Gastrocnemius medialis (tissue), 4 donors: ENCODE data around the gene C17orf114.

ENCODE experiments used
- ATAC-seq, 2 donors: fragments of 150-250 bp; one replicate each; pipeline ENCODE4 v1.9.1; 2016
- DNase-seq, 2 donors: peaks; one replicate each; pipeline ENCODE4 v3.0.0-alpha.2; 2019
- H3K27ac ChIP-seq, 4 donors: fragments of 200-600 bp; sonication (generic); 1 replicate in 1 of 4; 2 replicates in 3 of 4; pipeline ENCODE4 v1.5.1; 2016 to 2018; ENCODE audit warnings: mild to moderate bottlenecking in 2 of 4, moderate library complexity in 1 of 4
- H3K27me3 ChIP-seq, 3 donors: fragments of 200-600 bp; sonication (generic) in 2 of 3; 1 replicate in 1 of 3; 2 replicates in 2 of 3; pipeline versions ENCODE4 v1.5.1 to v1.6.0; 2016 to 2019; ENCODE audit warnings: mild to moderate bottlenecking in 1 of 3, moderate library complexity in 1 of 3
- H3K36me3 ChIP-seq, 2 donors: fragments of 200-600 bp; sonication (generic) in 1 of 2; one replicate each; pipeline ENCODE4 v1.5.1; 2017 to 2018
- H3K4me1 ChIP-seq, 2 donors: fragments of 200-600 bp; sonication (generic) in 1 of 2; one replicate each; pipeline ENCODE4 v1.5.1; 2016 to 2017; ENCODE audit warnings: mild to moderate bottlenecking in 2 of 2
- H3K4me3 ChIP-seq, 4 donors: fragments of 200-600 bp; sonication (generic) in 3 of 4; 1 replicate in 1 of 4; 2 replicates in 3 of 4; pipeline ENCODE4 v1.5.1; 2016 to 2019; ENCODE audit warnings: mild to moderate bottlenecking in 2 of 4
- H3K9me3 ChIP-seq, 3 donors: fragments of 200-600 bp; sonication (generic) in 2 of 3; 1 replicate in 1 of 3; 2 replicates in 2 of 3; pipeline ENCODE4 v1.5.1; 2016 to 2019
- CTCF ChIP-seq, 5 experiments: fragments of 450-650 bp in 3 of 5; fragments of 200-600 bp in 2 of 5; sonication (generic) in 2 of 5; IDR thresholded peaks in 4 of 5; conservative IDR thresholded peaks in 1 of 5; 1 replicate in 4 of 5; 2 replicates in 1 of 5; pipeline ENCODE4 v1.5.1; 2016 to 2019; ENCODE audit warnings: antibody characterized with exemption in 5 of 5, mild to moderate bottlenecking in 3 of 5, moderate library complexity in 3 of 5
- POLR2A ChIP-seq, 2 donors: fragments of 450-650 bp; IDR thresholded peaks; one replicate each; pipeline ENCODE4 v1.6.1; 2017; ENCODE audit warnings: antibody characterized with exemption in 2 of 2, mild to moderate bottlenecking in 2 of 2, moderate library complexity in 2 of 2
- in situ Hi-C, 4 donors: fragments of 200-750 bp; cut with MboI; loops; one replicate each; pipeline versions ENCODE4 v1.15.0 to v1.8.0; 2017; ENCODE audit warnings: low sequenced_read_pairs in 4 of 4
- intact Hi-C: fragments of 100-400 bp; cut with DNase I; formaldehyde crosslinking; loops from one replicate; pipeline ENCODE4 v1.15.1; 2023; ENCODE audit warnings: low total_unique reads

C17orf114 gene

GRCh38 chr17:4818276-4818675, 16.1 kb upstream of the C17orf114 start:
- H3K36me3 ChIP-seq, result peaks cover 0 to 8% of the 10 kb centered on the region in 2 donors
- in situ Hi-C loops, result no loop called here

GRCh38 chr17:4816826-4817225, 14.7 kb upstream of the C17orf114 start:
- Histone ChIP-seq H3K9me3 (no peaks in the 10 kb centered on the region), H3K27ac (no peak overlapping the region), H3K4me3 (no peak overlapping the region), H3K4me1 (peaks cover 5 to 6% of the 10 kb centered on the region in 2 donors), H3K27me3 (no peaks in the 10 kb centered on the region), H3K36me3 (peaks cover 0 to 8% of the 10 kb centered on the region in 2 donors)
- no peak for ATAC-seq
- in situ Hi-C loops (no loop called here), intact Hi-C loops (no loop called here)
- no peak for DNase-seq
- TF ChIP-seq POLR2A (IDR thresholded peaks at IDR 0.05), result no peak
- TF ChIP-seq CTCF (IDR thresholded peaks at IDR 0.05 in 4 of 5, conservative IDR thresholded peaks at IDR 0.05 in 1 of 5), result no peak

More at GRCh38 chr17:4818276-4818675, 16.1 kb upstream of the C17orf114 start:
- Histone ChIP-seq H3K9me3 (no peaks in the 10 kb centered on the region), H3K4me3 (no peak overlapping the region), H3K4me1 (peaks cover 0 to under 1% of the 10 kb centered on the region in 2 donors), H3K27me3 (no peaks in the 10 kb centered on the region), H3K27ac (no peak overlapping the region)
- ATAC-seq, result no peak
- no peak for TF ChIP-seq CTCF (IDR thresholded peaks at IDR 0.05 in 4 of 5, conservative IDR thresholded peaks at IDR 0.05 in 1 of 5)
- no peak for TF ChIP-seq POLR2A (IDR thresholded peaks at IDR 0.05)
- no peak for DNase-seq
- intact Hi-C loops, result no loop called here

GRCh38 chr17:4815043-4815675, 13.0 kb upstream of the C17orf114 start:
- no peak overlapping the region for H3K27ac ChIP-seq
- ATAC-seq, result no peak
- H3K4me3 ChIP-seq, result no peak overlapping the region
- H3K9me3 ChIP-seq, result no peaks in the 10 kb centered on the region
- no peak for TF ChIP-seq CTCF (IDR thresholded peaks at IDR 0.05 in 4 of 5, conservative IDR thresholded peaks at IDR 0.05 in 1 of 5)
- TF ChIP-seq POLR2A (IDR thresholded peaks at IDR 0.05), result no peak
- peaks cover 0 to 8% of the 10 kb centered on the region in 2 donors for H3K36me3 ChIP-seq
- DNase-seq, result no peak
- H3K27me3 ChIP-seq, result no peaks in the 10 kb centered on the region
- intact Hi-C loops (no loop called here), in situ Hi-C loops (no loop called here)
- H3K4me1 ChIP-seq, result peaks cover 5 to 6% of the 10 kb centered on the region in 2 donors

GRCh38 chr17:4812690-4813089, 10.6 kb upstream of the C17orf114 start:
- Histone ChIP-seq H3K9me3 (no peaks in the 10 kb centered on the region), H3K36me3 (peaks cover 0 to 8% of the 10 kb centered on the region in 2 donors), H3K4me3 (no peak overlapping the region), H3K4me1 (peaks cover 14 to 17% of the 10 kb centered on the region in 2 donors), H3K27me3 (no peaks in the 10 kb centered on the region), H3K27ac (peak overlapping the region in 2 of 4 donors; percentile 35 to 61)
- DNase-seq, result no peak
- TF ChIP-seq POLR2A (IDR thresholded peaks at IDR 0.05) (no peak), CTCF (IDR thresholded peaks at IDR 0.05 in 4 of 5, conservative IDR thresholded peaks at IDR 0.05 in 1 of 5) (no peak)
- in situ Hi-C loops (no loop called here), intact Hi-C loops (no loop called here)
- ATAC-seq, result peak in 1 of 2 donors; percentile 67

- H3K36me3 ChIP-seq, result peaks cover 0 to 1% of the 10 kb centered on the region in 2 donors
- no peak for ATAC-seq
Observed at GRCh38 chr17:4811471-4811870, 9.3 kb upstream of the C17orf114 start.

More at GRCh38 chr17:4811471-4811870, 9.3 kb upstream of the C17orf114 start:
- Histone ChIP-seq H3K27me3 (no peaks in the 10 kb centered on the region), H3K4me3 (no peak overlapping the region), H3K9me3 (no peaks in the 10 kb centered on the region), H3K27ac (no peak overlapping the region), H3K4me1 (peaks cover 15 to 22% of the 10 kb centered on the region in 2 donors)
- TF ChIP-seq POLR2A (IDR thresholded peaks at IDR 0.05) (no peak), CTCF (IDR thresholded peaks at IDR 0.05 in 4 of 5, conservative IDR thresholded peaks at IDR 0.05 in 1 of 5) (no peak)
- intact Hi-C loops, result no loop called here
- no peak for DNase-seq
- in situ Hi-C loops, result no loop called here
